HG03520 (cell line): ENCODE measurements around the gene TUBA1C.
"Not testable (repeated sequence)": the region's sequence is repeated elsewhere in the genome, so short reads cannot be mapped to it uniquely, and the experiment has no call there.

Experiments used
- ATAC-seq: cut with Tn5 transposase; IDR thresholded peaks from one replicate; pipeline ENCODE4 v1.9.1; 2021; ENCODE audit warnings: mild to moderate bottlenecking, moderate library complexity; ENCODE audit not compliant: unreplicated experiment

Gene TUBA1C

DNA sequence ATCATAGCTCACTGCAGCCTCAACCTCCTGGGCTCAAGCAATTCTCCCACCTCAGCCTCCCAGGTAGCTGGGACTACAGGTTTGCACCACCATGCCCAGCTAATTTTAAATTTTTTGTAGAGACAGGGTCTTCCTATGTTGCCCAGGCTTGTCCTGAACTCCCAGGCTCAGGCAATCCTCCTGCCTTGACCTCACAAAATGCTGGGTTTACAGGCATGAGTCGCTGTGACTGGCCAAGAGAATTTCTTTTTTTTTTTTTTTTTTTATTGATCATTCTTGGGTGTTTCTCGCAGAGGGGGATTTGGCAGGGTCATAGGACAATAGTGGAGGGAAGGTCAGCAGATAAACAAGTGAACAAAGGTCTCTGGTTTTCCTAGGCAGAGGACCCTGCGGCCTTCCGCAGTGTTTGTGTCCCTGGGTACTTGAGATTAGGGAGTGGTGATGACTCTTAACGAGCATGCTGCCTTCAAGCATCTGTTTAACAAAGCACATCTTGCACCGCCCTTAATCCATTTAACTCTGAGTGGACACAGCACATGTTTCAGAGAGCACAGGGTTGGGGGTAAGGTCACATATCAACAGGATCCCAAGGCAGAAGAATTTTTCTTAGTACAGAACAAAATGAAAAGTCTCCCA is 18.0 kb downstream of the TUBA1C start:
- ATAC-seq, result not testable (repeated sequence)

GRCh38 chr12:49283541-49284429 is 18.9 kb downstream of the TUBA1C start:
- ATAC-seq, result no peak

- ATAC-seq, result no peak
Measured at GRCh38 chr12:49284672-49285071, 19.8 kb downstream of the TUBA1C start.

GRCh38 chr12:49287876-49288275 is 23.0 kb downstream of the TUBA1C start:
- no peak for ATAC-seq

GRCh38 chr12:49288412-49288853 is 23.6 kb downstream of the TUBA1C start:
- ATAC-seq, result no peak

DNA sequence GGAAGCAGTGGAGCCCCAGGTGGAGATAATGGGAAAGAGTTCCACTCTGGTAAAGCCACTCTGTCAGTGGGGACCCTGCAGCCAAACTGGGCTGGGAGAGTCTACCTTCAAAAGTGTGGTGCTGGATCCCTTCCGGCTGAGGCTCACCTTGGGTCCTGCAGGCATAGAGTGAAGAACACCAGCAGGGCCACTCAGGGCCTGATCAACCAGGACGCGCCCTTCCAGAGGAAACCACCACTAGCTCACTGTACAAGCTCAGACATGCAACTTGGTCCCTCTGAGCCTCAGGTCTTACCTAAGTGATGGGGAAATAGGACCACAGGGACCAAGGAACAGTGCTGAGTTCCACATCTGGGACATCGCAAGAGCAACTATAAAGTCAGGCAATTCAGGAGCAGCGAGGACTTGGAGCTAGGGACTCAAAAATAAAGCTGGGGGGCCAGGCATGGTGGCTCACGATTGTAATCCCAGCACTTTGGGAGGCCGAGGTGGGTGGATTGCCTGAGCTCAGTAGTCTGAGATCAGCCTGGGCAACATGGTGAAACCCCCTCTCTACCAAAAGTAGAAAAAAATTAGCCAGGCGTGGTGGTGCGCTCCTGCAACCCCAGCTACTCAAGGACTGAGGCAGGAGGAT is 24.2 kb downstream of the TUBA1C start:
- ATAC-seq, result no peak

DNA sequence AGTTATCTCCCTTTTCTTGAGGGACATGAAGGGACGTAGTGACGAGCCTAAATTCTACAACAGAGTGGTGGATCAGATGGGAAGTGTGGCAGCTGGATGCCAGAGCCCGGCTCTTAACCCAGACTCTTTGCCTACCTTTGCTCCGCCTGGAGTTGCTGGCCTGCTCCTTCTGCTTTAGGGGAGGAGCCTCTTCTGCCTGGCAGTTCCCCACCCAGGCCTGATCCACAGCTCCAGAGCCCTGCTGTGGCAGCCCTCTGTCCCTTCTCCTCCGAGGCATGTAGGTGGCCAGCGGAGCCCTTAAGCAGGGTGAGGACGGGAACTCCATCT is 27.8 kb downstream of the TUBA1C start:
- ATAC-seq, result no peak

DNA sequence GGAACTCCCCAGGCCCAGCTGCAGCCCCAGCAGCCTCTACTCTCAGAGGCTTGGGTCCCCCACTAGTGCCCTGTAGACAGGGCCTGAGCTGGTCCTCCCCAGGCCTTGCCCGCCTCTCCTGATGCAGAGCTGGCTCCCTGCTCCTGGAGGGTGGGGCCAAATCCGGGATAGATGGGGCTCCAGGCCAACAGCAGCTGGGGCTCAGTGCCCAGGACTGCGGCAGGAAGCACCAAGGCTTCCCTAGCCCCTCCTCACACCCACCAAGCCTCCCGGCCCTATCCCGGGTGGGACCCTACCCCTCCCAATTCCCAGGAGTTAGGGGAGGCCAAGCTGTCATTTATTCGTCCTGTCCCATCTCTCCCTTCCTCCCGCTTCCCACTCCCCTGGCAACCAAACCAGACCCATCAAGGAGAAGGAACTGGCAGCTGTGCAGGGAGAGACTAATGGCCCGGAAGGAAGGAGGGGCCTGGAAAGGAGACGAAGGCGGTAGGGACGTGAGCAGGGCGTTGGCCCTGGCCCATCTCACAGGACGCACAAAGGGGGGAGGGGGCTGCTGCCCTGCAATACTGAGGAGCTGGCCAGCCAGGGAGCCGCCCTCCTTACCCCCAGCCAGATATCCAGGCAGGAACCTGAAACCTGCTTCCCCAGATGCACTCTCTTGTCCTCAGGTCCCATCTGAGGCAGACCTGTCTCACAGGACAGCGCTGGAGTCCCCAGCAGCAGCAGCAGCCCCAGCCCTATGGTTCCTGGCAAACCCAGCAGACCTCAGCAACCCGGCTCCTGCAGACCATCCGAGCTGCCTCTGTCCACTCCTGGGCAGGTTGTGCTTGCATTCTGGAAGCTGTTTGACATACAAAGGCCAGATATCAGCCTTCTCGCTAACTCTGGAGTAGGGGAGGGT is 28.4 kb downstream of the TUBA1C start:
- ATAC-seq, result no peak

- ATAC-seq, result no peak
Measured at GRCh38 chr12:49294086-49294803, 29.4 kb downstream of the TUBA1C start.

DNA sequence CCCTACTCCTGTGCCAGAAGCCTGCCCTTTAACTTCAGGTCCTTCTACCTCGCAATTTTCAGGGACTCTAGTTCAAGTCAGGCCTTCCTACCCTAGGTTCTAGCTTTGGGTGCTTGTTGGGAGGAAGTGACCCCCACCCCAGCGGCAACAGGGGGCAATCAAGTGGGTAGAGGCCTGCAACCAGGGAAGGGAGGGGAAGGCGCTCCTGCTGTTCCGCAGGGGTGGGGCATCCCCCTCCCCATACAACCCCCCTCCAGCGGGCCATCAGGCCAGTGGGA is 29.9 kb downstream of the TUBA1C start:
- ATAC-seq, result no peak

DNA sequence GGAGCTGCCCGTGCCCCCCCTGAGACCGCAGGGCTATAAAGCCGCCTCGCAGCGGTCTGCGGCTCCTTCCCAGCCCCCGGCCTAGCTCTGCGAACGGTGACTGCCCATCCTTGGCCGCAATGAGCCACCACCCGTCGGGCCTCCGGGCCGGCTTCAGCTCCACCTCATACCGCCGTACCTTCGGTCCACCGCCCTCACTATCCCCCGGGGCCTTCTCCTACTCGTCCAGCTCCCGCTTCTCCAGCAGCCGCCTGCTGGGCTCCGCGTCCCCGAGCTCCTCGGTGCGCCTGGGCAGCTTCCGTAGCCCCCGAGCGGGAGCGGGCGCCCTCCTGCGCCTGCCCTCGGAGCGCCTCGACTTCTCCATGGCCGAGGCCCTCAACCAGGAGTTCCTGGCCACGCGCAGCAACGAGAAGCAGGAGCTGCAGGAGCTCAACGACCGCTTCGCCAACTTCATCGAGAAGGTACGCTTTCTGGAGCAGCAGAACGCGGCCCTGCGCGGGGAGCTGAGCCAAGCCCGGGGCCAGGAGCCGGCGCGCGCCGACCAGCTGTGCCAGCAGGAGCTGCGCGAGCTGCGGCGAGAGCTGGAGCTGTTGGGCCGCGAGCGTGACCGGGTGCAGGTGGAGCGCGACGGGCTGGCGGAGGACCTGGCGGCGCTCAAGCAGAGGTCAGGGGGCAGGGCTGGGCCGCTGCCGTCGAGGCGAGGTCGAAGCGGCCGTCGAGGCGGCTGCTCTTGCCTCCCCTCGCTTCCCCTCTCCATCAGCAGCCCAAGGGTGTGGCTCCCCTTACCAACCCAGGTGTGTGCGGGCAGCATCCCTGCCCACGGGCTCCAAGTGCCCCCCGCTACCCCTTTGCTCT is 30.4 kb downstream of the TUBA1C start, which contains the start of gene PRPH:
TSS of gene PRPH (plus strand) at position 66 of the 855 bp plus-strand sequence. CDS start at position 120, 54 bp downstream.
- no peak for ATAC-seq

- no peak for ATAC-seq
Measured at GRCh38 chr12:49296034-49296835, 31.4 kb downstream of the TUBA1C start.

DNA sequence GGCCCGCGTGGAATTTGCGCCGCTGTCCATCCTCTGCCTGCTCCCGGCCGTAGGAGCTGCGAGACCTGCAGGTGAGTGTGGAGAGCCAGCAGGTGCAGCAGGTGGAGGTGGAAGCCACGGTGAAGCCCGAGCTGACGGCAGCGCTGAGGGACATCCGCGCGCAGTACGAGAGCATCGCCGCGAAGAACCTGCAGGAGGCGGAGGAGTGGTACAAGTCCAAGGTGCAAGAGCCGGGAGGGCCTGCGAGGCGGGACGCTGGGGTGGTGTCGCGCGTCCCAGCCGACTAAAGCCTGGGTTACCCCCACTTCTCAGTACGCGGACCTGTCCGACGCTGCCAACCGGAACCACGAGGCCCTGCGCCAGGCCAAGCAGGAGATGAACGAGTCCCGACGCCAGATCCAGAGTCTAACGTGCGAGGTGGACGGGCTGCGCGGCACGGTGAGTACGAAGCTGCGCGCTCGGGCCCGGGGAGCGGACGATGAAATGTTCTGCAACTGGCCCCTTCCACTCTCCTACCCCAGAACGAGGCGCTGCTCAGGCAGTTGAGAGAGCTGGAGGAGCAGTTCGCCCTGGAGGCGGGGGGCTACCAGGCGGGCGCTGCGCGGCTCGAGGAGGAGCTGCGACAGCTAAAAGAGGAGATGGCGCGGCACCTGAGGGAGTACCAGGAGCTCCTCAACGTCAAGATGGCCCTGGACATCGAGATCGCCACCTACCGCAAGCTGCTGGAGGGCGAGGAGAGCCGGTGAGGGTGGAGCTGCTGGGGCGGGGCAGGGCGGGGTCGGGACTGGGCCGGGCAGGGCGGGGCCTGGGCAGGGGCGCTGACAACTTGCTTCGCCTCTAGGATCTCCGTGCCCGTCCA is 32.2 kb downstream of the TUBA1C start:
- ATAC-seq, result no peak

- ATAC-seq, result no peak
Measured at GRCh38 chr12:49297695-49298060, 32.8 kb downstream of the TUBA1C start.

- ATAC-seq, result no peak
Measured at GRCh38 chr12:49298160-49298559, 33.3 kb downstream of the TUBA1C start.

- no peak for ATAC-seq
Measured at GRCh38 chr12:49301760-49302159, 36.9 kb downstream of the TUBA1C start.

DNA sequence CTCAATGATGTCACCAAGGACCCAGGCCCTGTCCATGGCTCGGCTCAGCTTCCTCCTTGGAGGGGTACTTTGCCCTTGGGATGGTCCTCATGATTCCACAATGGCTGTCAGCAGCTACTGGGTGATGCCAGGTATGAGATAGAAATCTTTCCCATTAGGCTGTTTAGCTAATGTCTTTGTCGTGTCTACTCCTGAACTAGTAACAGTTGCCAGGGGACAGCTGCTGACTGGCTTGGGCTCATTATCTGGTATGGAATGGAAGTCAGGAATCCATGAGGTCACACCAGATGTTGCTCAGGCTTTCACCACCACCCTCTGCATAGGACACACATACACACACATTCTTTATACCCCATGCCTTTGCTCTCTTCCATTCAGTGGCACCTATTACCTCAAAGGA is 39.3 kb downstream of the TUBA1C start:
- no peak for ATAC-seq
